Measurements from ENCODE around the gene LUM. TPM values are rescaled to one million over a fixed set of nuclear protein-coding genes. Genes with fewer than 3 reads are reported as not detected.

Gene LUM
- total RNA-seq, 1 donor from 2014 or later, result 481 TPM

GRCh38 chr12:91109581-91110310 is 1.5 kb downstream of the LUM start:
- Mint-ChIP-seq H3K4me3 (ENCODE audit: unreplicated experiment) (peak overlapping the region; percentile 76), H3K27ac (ENCODE audit: unreplicated experiment) (peak overlapping the region; percentile 91), H3K36me3 (ENCODE audit: low read depth) (peaks cover 17% of the 10 kb centered on the region), H3K4me1 (ENCODE audit: low read depth) (peaks cover 63% of the 10 kb centered on the region), H3K27me3 (ENCODE audit: low read depth) (no peaks in the 10 kb centered on the region), H3K9me3 (ENCODE audit: low read depth) (peaks cover 4% of the 10 kb centered on the region)
- DNase-seq (ENCODE audit: low spot score), result no peak
- no peak for TF ChIP-seq CTCF (IDR thresholded peaks at IDR 0.05)

GRCh38 chr12:91109148-91109564 is 2.1 kb downstream of the LUM start:
- Mint-ChIP-seq H3K4me3 (ENCODE audit: unreplicated experiment) (peak overlapping the region; percentile 63), H3K36me3 (ENCODE audit: low read depth) (peaks cover 18% of the 10 kb centered on the region), H3K27ac (ENCODE audit: unreplicated experiment) (peak overlapping the region; percentile 91), H3K4me1 (ENCODE audit: low read depth) (peaks cover 64% of the 10 kb centered on the region), H3K27me3 (ENCODE audit: low read depth) (no peaks in the 10 kb centered on the region), H3K9me3 (ENCODE audit: low read depth) (peaks cover 4% of the 10 kb centered on the region)
- DNase-seq (ENCODE audit: low spot score), result no peak
- peak; percentile 98 for TF ChIP-seq CTCF (IDR thresholded peaks at IDR 0.05)

GRCh38 chr12:91108196-91108755 is 3.0 kb downstream of the LUM start:
- H3K27ac Mint-ChIP-seq (ENCODE audit: unreplicated experiment), result no peak overlapping the region
- H3K4me3 Mint-ChIP-seq (ENCODE audit: unreplicated experiment), result peak overlapping the region; percentile 5
- peaks cover 4% of the 10 kb centered on the region for H3K9me3 Mint-ChIP-seq (ENCODE audit: low read depth)
- H3K27me3 Mint-ChIP-seq (ENCODE audit: low read depth), result no peaks in the 10 kb centered on the region
- TF ChIP-seq CTCF (IDR thresholded peaks at IDR 0.05), result no peak
- DNase-seq (ENCODE audit: low spot score), result no peak
- H3K36me3 Mint-ChIP-seq (ENCODE audit: low read depth), result peaks cover 20% of the 10 kb centered on the region
- H3K4me1 Mint-ChIP-seq (ENCODE audit: low read depth), result peaks cover 64% of the 10 kb centered on the region

GRCh38 chr12:91106283-91106682 is 5.0 kb downstream of the LUM start:
- Mint-ChIP-seq H3K9me3 (ENCODE audit: low read depth) (peaks cover 4% of the 10 kb centered on the region), H3K36me3 (ENCODE audit: low read depth) (peaks cover 26% of the 10 kb centered on the region), H3K4me1 (ENCODE audit: low read depth) (peaks cover 67% of the 10 kb centered on the region), H3K4me3 (ENCODE audit: unreplicated experiment) (peak overlapping the region; percentile 19), H3K27me3 (ENCODE audit: low read depth) (no peaks in the 10 kb centered on the region), H3K27ac (ENCODE audit: unreplicated experiment) (no peak overlapping the region)
- DNase-seq (ENCODE audit: low spot score), result no peak
- TF ChIP-seq CTCF (IDR thresholded peaks at IDR 0.05), result no peak

GRCh38 chr12:91105807-91106206 is 5.5 kb downstream of the LUM start:
- H3K4me1 Mint-ChIP-seq (ENCODE audit: low read depth), result peaks cover 72% of the 10 kb centered on the region
- H3K4me3 Mint-ChIP-seq (ENCODE audit: unreplicated experiment), result peak overlapping the region; percentile 0
- peaks cover 4% of the 10 kb centered on the region for H3K9me3 Mint-ChIP-seq (ENCODE audit: low read depth)
- TF ChIP-seq CTCF (IDR thresholded peaks at IDR 0.05), result no peak
- H3K27me3 Mint-ChIP-seq (ENCODE audit: low read depth), result no peaks in the 10 kb centered on the region
- peaks cover 26% of the 10 kb centered on the region for H3K36me3 Mint-ChIP-seq (ENCODE audit: low read depth)
- no peak for DNase-seq (ENCODE audit: low spot score)
- H3K27ac Mint-ChIP-seq (ENCODE audit: unreplicated experiment), result peak overlapping the region; percentile 1
